Glomerular endothelial cell (primary cell): ENCODE measurements around the gene COX6B1. TPM values are rescaled to one million over a fixed set of nuclear protein-coding genes. Genes with fewer than 3 reads are reported as not detected.

ENCODE experiments used
- total RNA-seq: library from RNA; depleted of rRNA; stranded (reverse); fragments of >200 nt; gene quantifications from 2 replicates; pipeline ENCODE4 v1.2.3, GENCODE V29; 2015

Gene COX6B1
- total RNA-seq, 1 donor from 2014 or later = 418 TPM

Other genes starting within 250 kb of the COX6B1 start
- not detected in 2 replicates for gene FFAR2, start 200.1 kb upstream of the COX6B1 start, total RNA-seq
- gene KRTDAP, start 157.9 kb upstream of the COX6B1 start, total RNA-seq = not detected in 2 replicates
- gene DMKN, start 134.7 kb upstream of the COX6B1 start, total RNA-seq = 17.4 TPM in 1 of 2 replicates, not detected in the other
- not detected in 2 replicates for gene SBSN, start 120.0 kb upstream of the COX6B1 start, total RNA-seq
- gene GAPDHS, start 114.9 kb upstream of the COX6B1 start, total RNA-seq = not detected in 2 replicates
- 77.8 and 79.9 TPM in 2 replicates for gene TMEM147, start 102.7 kb upstream of the COX6B1 start, total RNA-seq
- gene ATP4A, start 84.7 kb upstream of the COX6B1 start, total RNA-seq = not detected in 2 replicates
- not detected in 2 replicates for gene PMIS2, start 62.1 kb upstream of the COX6B1 start, total RNA-seq
- gene HAUS5, start 35.6 kb upstream of the COX6B1 start, total RNA-seq = 5.8 and 9.1 TPM in 2 replicates
- gene RBM42, start 19.3 kb upstream of the COX6B1 start, total RNA-seq = 98.4 and 110 TPM in 2 replicates
- 0.70 and 2.3 TPM in 2 replicates for gene ETV2, start 6.6 kb upstream of the COX6B1 start, total RNA-seq
- not detected in 2 replicates for gene UPK1A, start 18.2 kb downstream of the COX6B1 start, total RNA-seq
- gene ZBTB32, start 56.2 kb downstream of the COX6B1 start, total RNA-seq = not detected in 2 replicates
- 13.0 and 34.4 TPM in 2 replicates for gene KMT2B, start 69.7 kb downstream of the COX6B1 start, total RNA-seq
- gene IGFLR1, start 94.1 kb downstream of the COX6B1 start, total RNA-seq = 3.2 and 4.3 TPM in 2 replicates
- 5.6 and 8.7 TPM in 2 replicates for gene U2AF1L4, start 97.1 kb downstream of the COX6B1 start, total RNA-seq
- 50.2 and 75.0 TPM in 2 replicates for gene PSENEN, start 97.3 kb downstream of the COX6B1 start, total RNA-seq
- gene LIN37, start 100.3 kb downstream of the COX6B1 start, total RNA-seq = 9.7 and 18.7 TPM in 2 replicates
- 1.8 and 3.2 TPM in 2 replicates for gene HSPB6, start 108.7 kb downstream of the COX6B1 start, total RNA-seq
- 4.0 and 14.8 TPM in 2 replicates for gene PROSER3, start 109.9 kb downstream of the COX6B1 start, total RNA-seq
- 0.53 and 5.0 TPM in 2 replicates for gene ARHGAP33, start 127.2 kb downstream of the COX6B1 start, total RNA-seq
- not detected in 2 replicates for gene PRODH2, start 164.5 kb downstream of the COX6B1 start, total RNA-seq
- not detected in 2 replicates for gene NPHS1, start 204.2 kb downstream of the COX6B1 start, total RNA-seq
- not detected in 2 replicates for gene KIRREL2, start 208.6 kb downstream of the COX6B1 start, total RNA-seq
- gene APLP1, start 220.3 kb downstream of the COX6B1 start, total RNA-seq = 7.3 and 14.9 TPM in 2 replicates